Ureter (tissue), 1 donor: ENCODE data around the gene SORT1. TPM values are rescaled to one million over a fixed set of nuclear protein-coding genes. Genes with fewer than 3 reads are reported as not detected.
A peak's percentile ranks its signal among the peaks of the same experiment; 100 is the strongest.
"Not testable (repeated sequence)": the region's sequence is repeated elsewhere in the genome, so short reads cannot be mapped to it uniquely, and the experiment has no call there.

ENCODE experiments used
- DNase-seq: peaks from one replicate; pipeline ENCODE4 v3.0.0-alpha.2; 2020; ENCODE audit warnings: low spot score
- total RNA-seq: library from RNA; stranded (reverse); gene quantifications from one replicate; pipeline ENCODE4 v1.2.4, GENCODE V29; 2023
- donor health status: DM: yes; HTN: yes; CAD: no.

The SORT1 gene
- total RNA-seq, 1 donor from 2014 or later: 63.8 TPM

DNA sequence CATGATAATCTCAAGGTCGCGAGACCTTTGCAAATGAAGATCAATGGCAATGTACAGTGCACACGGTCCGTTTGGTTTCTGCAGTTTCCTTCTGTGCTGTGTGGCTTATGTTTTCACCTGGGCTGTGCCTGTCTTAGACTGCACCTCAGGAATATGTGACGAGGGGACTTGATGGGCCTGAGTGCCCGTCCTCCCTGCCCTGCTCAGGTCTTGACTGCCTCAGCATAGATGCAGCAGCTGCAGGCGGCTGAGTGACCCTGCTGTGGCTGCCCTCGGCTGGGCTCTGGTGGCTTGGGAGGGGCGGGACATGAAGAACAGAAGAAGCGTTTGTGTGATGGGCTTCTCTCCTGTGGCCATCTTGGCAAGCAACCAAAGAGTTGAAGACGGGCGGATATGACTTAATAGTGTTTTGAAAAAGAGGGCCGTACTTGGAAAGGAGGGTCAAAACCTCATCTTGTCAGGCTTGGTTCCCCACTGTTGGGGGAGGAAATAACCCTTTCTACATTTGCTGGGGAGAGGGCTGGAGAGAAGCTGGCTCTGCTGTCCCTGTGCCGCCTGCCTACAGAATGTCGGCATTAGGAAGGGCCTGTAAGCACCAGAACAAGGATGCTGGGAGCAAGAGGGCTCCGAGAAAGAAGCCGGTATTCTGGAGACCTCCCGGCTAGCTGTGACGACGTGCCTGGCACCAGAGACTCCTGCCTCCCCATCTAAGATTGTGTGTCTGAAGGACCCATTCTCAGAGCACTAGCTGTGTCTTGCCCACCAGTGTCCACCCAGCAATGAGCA lies 98.0 kb downstream of the SORT1 start:
- no peak for DNase-seq

DNA sequence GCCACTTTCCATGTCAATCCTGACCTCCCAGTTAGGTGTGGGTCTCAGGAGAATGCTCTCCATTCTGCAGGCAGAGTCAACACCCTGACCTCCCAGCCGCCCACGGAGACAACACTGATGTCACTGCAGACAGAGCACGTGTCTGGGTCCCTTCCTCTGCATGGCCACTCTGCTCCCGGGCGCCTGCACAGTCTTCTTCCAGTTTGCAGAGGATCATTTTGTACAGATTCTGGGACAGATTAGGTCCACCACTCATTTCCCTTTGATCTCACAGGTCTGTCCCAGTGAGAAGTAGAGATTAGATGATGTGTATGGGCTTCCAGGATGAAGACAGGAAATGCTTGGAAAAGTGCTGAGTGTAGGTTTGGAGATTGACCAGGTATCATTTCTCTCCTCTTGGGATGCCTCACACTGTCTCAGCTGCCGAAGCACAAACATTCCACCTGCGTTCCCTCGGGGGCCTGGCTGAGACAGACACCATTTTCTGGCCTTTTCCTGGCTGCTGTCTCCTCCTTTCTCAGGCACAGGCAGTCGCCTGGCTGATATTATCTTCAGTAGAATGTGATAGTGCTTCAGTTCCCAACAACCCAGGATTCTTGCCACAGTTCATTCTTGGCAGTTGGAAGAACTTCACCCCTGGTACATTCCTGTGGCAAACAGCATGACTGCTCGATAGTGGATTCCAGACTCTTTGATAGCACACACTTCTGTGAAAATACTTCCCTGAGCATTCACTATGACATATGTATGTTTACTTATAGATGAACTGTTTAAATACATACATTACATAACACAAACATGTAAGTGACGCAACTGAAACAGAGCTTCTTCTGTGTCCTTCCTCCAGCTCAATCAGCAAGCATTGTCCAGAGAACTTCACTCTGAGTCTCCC lies 98.8 kb downstream of the SORT1 start:
- no peak for DNase-seq

DNA sequence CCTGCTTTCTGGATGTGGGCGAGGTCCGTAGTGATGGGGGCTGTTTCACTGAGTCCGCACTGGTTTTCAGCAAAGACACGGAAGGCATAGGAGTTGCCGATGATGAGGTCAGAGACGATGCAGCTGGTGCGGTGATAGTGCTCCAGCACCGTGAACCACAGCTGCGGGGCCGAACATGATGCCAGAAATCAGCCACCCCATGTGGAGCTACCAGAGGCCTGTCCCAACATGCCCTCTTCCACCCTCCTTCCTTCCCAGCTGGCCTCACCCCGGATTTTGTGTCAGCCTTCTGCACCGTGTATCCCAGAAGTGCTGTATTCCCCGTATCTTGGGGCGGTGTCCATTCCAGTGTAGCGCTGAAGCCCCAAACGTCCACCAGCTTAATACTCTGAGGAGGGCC lies 100.9 kb downstream of the SORT1 start:
- no peak for DNase-seq

DNA sequence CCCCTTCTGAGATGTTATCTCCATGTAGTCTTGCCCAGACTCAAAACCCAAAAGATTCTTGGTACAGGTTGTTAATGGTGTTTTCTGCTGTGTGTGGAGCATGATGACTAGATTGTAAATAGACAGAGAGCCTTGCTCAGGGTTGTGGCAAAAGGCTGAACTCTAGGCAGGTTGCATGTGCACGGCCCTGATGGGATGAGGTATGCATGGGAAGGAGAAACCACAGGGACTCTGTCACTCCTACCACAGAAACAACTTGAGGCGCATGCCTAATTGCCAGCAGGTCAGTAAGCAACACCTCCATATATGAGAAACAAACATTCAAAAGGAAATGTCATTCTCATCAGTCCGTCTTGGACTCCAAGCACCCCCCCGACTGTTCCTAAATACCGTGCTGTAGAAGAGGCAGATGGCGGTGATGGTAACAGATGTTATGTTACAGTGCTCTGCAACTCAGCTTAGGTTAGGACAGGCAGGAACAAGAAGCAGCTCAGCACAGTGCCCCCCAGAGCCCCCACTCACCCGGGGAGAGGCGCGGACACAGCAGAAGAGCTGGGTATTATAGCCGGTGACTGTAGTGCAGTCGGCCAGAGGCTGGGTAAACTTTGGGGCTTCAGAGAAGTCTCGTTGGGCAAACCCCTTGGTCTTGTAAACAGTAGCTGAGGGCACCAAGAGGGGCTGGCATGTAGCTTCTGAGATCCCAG lies 101.9 kb downstream of the SORT1 start:
- no peak for DNase-seq

DNA sequence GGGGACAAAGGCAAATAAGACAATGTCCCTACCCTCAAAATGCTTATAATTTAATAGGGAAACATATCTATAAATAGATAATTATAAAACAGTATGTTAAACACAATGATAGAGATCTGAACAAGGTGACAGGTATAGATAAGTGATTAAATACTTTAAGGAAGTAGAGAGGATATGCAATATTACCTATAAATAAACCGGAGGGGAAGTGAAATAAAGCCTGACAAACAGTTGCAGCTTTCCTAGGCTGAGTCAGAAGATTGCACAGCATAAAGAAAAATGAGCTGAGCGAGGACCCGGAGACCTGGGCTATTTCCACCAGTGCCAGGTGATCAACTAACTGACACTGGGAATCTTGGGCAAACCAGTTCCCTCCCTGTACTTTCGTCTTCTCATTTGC lies 103.2 kb downstream of the SORT1 start:
- DNase-seq: no peak

DNA sequence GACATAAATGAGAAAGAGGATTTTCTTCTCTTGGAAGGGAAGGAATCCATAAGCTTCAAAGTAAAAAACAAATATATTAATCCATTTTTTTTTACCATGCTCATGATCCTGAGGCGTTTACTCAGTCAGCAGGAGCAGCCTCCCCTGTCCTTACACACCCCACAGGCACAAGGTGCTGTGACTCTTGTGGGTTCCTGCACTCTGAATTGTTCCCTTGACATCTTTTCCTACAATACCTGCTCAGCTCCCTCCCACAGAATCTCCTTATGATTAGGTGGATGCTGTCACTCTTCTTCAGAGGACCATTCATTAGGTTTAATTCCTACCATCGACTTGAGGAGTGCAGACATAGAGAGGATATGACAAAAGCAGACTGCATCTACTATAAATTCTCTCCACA lies 104.7 kb downstream of the SORT1 start:
- DNase-seq: no peak

DNA sequence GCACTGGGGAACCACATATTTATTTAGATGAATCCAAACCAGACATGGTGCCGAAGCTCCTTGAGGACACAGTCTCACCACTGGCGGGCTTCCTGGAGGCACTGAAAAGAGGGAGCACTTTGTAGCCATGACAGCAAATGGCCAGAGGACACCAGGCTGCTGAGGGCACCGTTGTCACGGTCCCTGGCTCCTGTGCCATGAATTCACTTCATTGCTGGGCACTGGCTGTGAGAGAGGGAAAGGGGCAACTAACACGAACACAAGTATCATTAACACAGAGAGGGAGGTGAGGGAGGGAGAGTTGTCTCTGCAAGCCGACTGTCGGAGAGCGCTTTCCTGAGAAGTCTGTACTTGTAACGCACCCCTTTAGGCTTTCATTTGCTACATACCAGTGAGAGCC lies 105.4 kb downstream of the SORT1 start:
- DNase-seq: no peak

DNA sequence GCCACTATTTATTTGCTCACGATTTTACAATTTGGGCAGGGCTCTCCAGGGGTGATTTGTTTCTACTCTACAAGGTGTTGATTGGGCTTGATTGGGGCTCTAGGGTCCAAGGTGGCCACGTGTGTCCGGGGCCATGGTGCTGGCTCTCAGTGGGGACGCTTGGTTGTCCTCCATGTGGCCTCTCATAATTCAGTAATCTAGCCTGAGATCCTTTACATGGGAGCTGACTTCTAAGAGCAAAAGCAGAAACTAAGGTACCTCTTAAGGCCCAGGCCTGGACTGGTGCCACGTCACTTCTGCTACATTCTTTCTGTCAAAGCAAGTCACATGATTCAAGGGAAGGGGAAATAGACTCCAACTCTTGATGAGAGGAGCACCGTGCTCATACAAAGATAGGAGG lies 106.7 kb downstream of the SORT1 start:
- DNase-seq: no peak

DNA sequence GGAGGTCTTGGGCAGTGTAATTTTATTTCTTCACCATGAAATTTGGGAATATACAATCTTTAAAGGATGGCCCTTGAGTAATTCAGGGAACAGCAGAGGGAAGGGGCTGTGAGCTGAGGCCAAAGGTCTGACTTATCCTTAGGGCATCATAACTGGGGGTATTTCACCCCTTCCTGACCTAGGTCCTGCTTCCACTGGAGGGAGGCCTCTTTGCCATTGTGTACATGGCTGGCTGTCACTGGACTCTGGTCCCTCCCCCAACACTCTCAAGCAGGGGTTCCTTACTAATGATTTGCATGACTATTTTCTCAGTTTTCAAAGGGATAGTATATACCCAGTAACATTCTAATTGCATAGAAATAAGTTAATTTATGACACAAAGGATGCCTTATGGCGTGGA lies 107.6 kb downstream of the SORT1 start:
- no peak for DNase-seq

DNA sequence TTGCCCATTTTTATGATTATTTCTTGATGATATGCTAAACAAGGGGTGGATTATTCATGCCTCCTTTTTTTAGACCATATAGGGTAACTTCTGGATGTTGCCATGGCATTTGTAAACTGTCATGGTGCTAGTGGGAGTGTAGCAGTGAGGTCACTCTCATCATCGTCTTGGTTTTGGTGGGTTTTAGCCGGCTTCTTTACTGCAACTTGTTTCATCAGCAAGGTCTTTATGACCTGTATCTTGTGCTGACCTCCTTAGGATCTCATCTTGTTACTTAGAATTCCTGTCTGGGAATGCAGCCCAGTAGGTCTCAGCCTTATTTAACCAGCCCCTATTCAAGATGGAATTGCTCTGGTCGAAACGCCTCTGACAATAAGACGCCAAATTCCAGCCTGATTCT lies 111.0 kb downstream of the SORT1 start:
- not testable (repeated sequence) for DNase-seq

DNA sequence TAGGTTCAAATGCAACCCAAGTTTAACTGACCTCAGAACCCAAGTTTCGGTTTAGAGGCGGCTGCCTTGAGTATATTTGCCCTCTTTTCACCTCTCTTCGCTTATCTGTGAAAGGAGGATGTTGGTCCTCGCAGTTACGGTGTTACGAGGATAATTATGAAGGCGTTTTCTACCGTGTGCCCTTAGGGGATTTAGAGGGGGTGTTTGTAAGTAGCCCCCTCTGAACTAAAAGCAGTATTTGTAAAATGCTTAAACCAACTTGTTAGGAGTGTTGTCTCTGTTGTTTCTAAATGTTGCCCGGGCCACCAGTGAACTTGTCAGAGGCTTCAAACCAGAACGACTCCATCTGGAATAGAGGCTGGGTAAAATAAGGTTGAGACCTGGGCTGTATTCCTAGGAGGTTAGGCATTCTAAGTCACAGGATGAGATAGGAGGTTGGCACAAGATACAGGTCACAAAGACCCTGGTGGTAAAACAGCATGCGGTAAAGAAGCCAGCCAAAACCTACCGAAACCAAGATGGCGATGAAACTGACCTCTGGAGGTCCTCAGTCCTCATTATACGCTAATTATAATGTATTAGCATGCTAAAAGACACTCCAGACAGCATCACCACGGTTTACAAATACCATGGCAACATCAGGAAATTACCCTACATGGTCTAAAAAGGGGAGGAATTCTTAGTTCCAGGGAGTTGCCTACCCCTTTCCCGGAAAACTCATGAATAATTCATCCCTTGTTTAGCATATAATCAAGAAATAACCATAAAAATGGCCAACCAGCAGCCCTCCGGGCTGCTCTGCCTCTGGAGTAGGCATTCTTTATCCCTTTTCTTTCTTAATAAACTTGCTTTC lies 113.7 kb downstream of the SORT1 start:
- DNase-seq: no peak

DNA sequence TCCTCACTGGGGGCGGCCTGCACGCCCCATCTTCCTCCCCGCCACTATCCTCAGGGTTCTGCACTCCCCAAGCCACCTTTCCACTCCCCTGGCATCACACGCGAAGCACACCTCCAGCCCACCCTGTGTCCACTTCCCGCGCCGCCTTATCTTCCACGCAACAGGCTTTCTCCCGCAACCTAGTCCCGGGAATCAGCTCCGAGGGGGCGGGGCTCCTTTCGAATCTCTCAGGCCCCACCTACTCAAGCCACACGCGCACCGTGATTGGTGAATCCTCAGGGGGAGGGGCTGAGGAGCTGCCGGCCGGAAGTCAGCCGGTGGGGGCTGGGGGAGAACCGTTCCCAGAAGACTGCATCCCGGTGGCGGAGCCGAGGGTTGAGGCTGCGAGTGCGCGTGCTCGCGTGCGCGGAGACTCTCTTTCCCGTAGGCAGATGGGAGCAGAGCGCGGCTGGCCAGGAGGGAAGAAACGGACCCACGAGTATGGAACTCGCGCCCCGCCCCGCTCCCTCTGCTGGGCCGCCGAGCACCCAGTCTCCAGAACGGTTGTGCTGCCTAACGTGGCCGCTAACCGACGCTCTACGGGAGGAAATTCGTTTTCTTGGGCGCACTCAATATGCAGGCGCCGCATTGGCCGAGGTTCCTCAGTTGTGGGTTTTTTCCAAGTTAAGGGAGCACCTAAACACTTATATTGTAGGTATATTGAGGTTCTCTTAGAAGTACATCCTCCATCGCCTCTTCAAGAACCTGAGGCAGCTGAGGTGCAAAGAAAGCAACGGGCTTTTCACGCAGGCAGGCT lies 114.6 kb downstream of the SORT1 start, which contains the start of gene PSRC1:
Gene PSRC1, minus strand, starts transcription at position 194 of the 796 bp plus-strand sequence.
- DNase-seq: peak; percentile 97

DNA sequence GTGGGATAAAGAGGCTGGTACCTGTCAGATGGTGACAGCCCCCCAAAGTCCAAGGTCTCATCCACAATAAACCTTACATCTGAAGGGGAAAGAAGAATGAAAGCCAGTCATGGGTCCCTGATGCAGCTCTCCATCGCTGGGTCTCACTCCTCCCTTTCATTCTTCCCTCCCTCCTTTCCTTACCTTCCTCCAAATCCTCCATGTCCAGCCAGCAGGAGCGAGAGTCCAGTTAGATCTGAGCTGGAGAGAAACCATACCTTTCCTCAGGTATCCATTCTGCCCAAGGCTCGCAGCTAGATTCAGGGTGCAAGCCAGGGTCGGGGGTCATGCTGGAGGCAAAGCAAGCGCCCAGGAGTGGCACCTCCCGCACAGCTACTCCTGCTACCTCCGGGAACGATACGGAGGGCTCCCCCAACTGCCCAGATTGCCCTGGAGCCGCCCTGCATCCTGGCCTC lies 115.2 kb downstream of the SORT1 start:
- DNase-seq: no peak

DNA sequence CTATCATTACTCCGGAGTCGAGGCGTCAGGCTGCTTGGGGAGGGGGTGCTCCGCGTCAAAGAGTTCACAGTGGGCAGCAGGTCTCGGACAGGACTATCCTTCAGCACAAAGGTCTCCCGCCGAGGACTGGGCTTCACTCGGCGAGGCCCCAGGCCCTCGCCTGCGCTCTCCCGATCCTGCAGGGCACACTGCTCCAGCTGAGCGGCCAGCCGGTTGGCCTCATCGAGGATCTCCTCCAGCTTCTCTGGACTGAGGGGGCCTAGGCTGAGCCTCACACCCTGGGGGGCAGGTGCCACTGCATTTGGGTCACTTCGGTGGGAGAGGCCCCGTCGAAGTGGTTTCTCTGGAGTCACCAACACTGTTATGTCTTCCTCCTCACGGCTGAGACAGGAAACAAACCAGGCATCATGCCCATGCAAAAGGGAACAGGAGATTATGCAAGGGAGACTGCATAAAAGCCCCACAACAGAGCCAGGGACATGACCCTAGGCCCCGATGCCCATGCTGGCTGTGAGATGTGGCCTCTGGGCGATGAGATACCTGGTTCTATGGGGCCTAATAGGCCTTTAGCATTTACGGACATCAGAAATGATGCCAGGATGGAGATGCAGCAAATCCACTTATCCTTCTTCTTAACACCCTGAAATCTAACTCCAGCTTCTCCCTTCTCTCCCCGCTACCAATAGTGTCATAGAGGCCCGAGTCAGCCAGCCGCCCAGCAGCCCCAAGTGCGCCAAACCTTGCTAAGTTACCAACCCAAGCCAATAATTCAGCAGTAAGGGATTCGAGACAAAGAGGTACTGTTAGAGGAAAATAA lies 115.8 kb downstream of the SORT1 start:
- DNase-seq: peak; percentile 43

DNA sequence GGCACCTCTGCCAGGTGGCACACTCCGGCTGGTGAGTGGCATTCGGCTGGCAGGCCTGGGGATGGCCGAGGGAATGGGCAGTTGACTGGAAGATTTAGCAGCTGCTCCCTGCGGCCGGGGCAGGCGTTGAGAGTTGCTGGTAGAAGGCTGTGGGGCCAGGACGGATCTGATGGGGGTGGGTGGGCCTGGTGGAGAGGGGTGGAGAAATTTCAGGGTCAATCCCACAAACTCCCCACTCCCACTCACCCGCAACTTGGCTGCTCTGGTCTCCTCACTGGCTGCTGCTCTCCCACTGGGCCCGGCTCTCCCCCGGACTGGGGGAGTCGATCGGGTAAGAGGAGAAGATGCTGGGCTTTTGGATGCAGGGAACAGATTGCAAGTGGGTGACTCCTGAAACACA lies 116.9 kb downstream of the SORT1 start:
- no peak for DNase-seq

DNA sequence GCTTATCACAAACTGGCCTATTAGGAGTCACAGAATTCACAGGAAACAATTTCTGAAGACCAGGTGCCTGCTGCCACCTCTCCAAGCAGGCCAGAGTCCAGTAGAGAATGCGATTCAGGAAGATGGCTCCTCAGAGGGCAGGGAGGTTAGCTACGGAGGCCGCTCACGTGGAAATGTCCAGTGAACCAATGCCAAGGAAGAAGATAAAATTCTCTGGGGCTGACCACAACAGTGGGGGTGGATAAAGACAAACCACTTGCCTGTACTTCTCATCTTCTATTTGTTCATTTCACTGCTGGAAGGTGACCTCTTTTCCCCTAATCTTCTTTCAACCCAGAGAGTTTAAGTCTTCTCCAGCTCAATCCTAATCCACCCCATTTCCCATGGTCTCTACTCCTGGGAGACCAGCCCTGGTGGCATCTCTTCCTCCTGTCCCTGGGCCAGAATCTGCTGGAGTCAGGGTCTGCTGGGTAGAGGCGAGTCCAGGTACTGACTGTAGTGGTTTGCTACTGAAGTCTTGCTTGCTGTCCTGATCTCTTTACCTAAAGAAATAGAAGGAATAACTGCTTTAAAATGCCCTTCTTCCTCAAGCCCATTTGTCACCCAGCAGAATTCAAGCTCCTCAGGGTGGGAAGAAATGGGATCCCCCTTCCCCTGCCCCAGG lies 118.0 kb downstream of the SORT1 start:
- no peak for DNase-seq

DNA sequence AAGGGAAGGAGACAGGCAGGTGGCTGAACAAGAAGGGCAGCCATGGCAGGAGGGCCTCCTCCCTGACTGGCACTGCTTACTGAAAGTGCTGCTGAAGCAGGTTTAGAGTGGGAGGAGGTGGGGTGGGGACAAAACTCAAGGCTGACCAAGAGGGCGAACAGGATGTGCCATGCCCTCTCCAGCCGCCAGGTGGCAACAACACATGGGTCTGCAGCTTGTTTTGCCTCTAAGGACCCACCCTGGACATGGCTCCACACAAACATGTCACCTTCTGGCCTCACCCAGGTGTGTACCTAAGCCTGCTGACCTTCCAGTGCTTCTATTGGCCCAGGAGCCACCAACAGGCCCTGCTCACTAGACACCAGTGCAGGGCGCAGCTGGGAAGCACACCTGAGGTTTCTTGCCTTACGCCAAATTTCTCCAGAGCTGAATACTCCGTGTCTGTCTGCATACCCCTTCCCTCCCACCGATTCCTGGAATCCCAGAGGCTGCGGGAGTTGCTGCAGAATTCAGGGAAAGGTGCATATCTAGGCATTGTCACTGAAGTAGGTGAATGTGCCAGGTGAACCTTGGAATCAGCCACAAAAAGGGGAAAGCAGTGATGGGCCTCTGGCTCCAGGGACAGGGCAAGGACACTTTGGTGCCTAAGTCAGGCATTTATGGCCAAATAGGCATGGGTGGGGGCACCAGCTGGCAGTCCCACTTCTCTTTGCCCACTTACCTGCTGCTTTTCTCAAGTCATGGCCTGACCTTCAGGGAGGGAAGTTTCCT lies 120.1 kb downstream of the SORT1 start:
- DNase-seq: peak; percentile 81

DNA sequence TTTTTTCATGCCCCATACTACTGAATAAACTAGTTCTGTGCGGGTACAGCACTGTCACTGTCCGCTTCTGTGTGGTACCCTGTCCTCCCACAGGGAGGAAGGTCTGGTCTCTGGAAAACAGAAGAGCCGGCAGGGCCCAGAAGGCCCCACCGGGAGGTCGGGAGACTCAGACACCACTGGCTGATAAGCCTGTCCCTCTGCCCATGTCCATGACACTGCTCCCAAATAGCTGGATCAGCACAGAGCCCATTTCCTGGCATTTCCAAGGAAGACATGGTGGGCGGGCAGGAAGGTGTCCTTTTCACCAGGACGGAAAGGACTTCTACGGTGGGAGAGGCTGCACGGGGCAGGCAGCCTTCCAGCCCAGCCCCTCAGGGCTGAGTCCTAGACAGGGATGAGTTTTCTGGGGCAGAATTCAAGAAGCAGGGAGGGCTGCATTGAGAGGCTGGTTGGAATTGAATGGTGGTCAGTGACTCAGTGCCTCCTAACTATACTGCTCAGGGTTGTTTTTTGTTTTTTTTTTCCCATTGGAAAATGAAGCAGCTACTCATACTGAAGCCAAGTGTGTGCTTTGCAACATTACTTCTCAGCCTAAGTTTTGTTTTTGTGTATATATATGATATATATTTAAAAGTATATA lies 121.9 kb downstream of the SORT1 start:
- DNase-seq: no peak
